Spleen (tissue), 7 donors: ENCODE data around the gene TMEM218.

Source experiments
- POLR2AphosphoS5 ChIP-seq, 3 donors: sonication (generic); formaldehyde crosslinking; IDR thresholded peaks; one replicate each; pipeline ENCODE4 v1.5.1; 2017; ENCODE audit warnings: antibody characterized with exemption in 3 of 3
- TF ChIP-seq, protein P1 (sequence below), 11 experiments: fragments of 200-600 bp in 7 of 11; fragments of 450-650 bp in 4 of 11; sonication (generic) in 4 of 11; IDR thresholded peaks in 8 of 11; conservative IDR thresholded peaks in 3 of 11; 1 replicate in 7 of 11; 2 replicates in 4 of 11; pipeline versions ENCODE4 v1.4.0 to v1.8.0; 2016 to 2021; ENCODE audit warnings: antibody characterized with exemption in 11 of 11, inconsistent platforms in 4 of 11, mild to moderate bottlenecking in 1 of 11
- donor health status: DM: no; HTN: no; CAD: no; lungs with moderate emphysema.
- donor health status: DM: no; HTN: no; CAD: no.
- donor health status: DM: no; HTN: no; CAD: no.

DNA sequence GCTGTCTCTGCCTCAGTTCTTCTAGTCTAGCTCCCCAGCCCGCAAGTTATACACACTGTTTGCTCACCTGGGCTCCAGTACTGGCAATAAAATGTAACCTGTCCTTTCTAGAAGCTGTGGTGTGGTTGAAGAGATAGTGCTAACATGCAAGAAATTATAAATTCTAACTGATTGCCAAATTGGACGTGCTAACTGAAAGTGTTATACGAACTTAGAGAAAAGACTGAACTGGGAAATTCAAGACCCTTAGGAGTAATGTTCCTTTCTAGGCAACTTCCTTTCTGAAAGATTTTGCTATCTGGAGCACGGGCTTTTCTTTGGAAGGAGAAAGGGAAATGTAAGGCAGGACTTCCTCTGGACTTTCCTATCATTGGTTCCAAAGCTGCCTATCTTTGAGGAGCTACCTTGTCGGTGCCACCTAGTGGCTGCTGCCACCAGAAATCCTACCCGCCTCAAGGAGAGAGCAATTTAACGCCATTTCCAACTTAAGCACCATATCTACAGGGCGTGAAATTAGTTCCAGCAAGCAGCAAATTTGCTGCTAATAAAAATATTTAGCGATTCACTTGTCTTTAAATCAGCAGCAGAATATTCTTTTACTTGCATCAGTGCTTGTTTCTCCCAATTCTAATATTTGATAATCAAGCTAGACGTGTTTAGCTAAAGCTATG, 12.7 kb upstream of the TMEM218 start:
- TF ChIP-seq, protein P1, sequence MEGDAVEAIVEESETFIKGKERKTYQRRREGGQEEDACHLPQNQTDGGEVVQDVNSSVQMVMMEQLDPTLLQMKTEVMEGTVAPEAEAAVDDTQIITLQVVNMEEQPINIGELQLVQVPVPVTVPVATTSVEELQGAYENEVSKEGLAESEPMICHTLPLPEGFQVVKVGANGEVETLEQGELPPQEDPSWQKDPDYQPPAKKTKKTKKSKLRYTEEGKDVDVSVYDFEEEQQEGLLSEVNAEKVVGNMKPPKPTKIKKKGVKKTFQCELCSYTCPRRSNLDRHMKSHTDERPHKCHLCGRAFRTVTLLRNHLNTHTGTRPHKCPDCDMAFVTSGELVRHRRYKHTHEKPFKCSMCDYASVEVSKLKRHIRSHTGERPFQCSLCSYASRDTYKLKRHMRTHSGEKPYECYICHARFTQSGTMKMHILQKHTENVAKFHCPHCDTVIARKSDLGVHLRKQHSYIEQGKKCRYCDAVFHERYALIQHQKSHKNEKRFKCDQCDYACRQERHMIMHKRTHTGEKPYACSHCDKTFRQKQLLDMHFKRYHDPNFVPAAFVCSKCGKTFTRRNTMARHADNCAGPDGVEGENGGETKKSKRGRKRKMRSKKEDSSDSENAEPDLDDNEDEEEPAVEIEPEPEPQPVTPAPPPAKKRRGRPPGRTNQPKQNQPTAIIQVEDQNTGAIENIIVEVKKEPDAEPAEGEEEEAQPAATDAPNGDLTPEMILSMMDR (IDR thresholded peaks at IDR 0.05 in 8 of 11, conservative IDR thresholded peaks at IDR 0.05 in 3 of 11), result peak in 9 of 11 experiments; percentile 10 to 70 (median 55)
- TF ChIP-seq POLR2AphosphoS5 (IDR thresholded peaks at IDR 0.05), result peak in 1 of 3 donors; percentile 16
